Effector memory CD8-positive, alpha-beta T cell (primary cell): ENCODE results near the gene CEP112.

Experiments
- ATAC-seq: fragments of 150-1000 bp; cut with Tn5 transposase; replicated peaks from 2 replicates; pipeline ENCODE4 v1.10.0; 2021; ENCODE audit warnings: mild to moderate bottlenecking, moderate library complexity
- DNase-seq, 3 experiments: peaks; one replicate each; pipeline ENCODE4 v3.0.0; 2021
- H3K27ac Mint-ChIP-seq, 2 donors: one replicate each; pipeline ENCODE4 v1.8.0; 2022; ENCODE audit warnings: mild to moderate bottlenecking in 2 of 2, mixed read lengths in 2 of 2, moderate library complexity in 2 of 2
- H3K27me3 Mint-ChIP-seq, 2 donors: one replicate each; pipeline ENCODE4 v1.8.0; 2022; ENCODE audit warnings: mixed read lengths in 2 of 2
- H3K36me3 Mint-ChIP-seq: one replicate; pipeline ENCODE4 v1.8.0; 2022; ENCODE audit warnings: mild to moderate bottlenecking, moderate library complexity, mixed read lengths; ENCODE audit not compliant: insufficient read depth
- H3K4me1 Mint-ChIP-seq, 2 donors: one replicate each; pipeline ENCODE4 v1.8.0; 2022; ENCODE audit warnings: low read depth in 2 of 2, mixed read lengths in 2 of 2
- H3K4me3 Mint-ChIP-seq, 2 donors: one replicate each; pipeline ENCODE4 v1.8.0; 2022; ENCODE audit warnings: mild to moderate bottlenecking in 2 of 2, mixed read lengths in 2 of 2, moderate library complexity in 2 of 2
- H3K9me3 Mint-ChIP-seq, 2 donors: one replicate each; pipeline ENCODE4 v1.8.0; 2022; ENCODE audit warnings: mixed read lengths in 2 of 2
- total RNA-seq, 9 experiments: gene quantifications; one replicate each; lab custom pipeline; 2026; lab: John Stamatoyannopoulos, UW

The CEP112 gene
- 4.8 to 25.4 (median 7.5) reads per million in 9 experiments for total RNA-seq

- Mint-ChIP-seq H3K4me1 (peaks cover 4 to 14% of the 10 kb centered on the region in 2 donors), H3K4me3 (peak within 1 kb of the TSS; percentile 75 to 80), H3K36me3 (peaks cover 20% of the 10 kb centered on the region), H3K9me3 (no peaks in the 10 kb centered on the region), H3K27ac (peak within 1 kb of the TSS; percentile 93 to 97), H3K27me3 (no peaks in the 10 kb centered on the region)
- DNase-seq: peak; percentile 87 to 94 (median 91)
- peak; percentile 87 for ATAC-seq
These were observed at the start of gene CEP112 for GRCh38 chr17:66191593-66192377. CEP112 (minus strand) TSS chr17:66192133.

- Mint-ChIP-seq H3K4me3 (no peak overlapping the region), H3K36me3 (peaks cover 6% of the 10 kb centered on the region), H3K9me3 (no peaks in the 10 kb centered on the region), H3K4me1 (no peaks in the 10 kb centered on the region), H3K27me3 (no peaks in the 10 kb centered on the region), H3K27ac (no peak overlapping the region)
- no peak for DNase-seq
- ATAC-seq: no peak
These were observed 48.7 kb upstream of the CEP112 start for GRCh38 chr17:66240630-66241029.

GRCh38 chr17:66240013-66240412 is 48.1 kb upstream of the CEP112 start:
- Mint-ChIP-seq H3K27me3 (no peaks in the 10 kb centered on the region), H3K9me3 (no peaks in the 10 kb centered on the region), H3K36me3 (peaks cover 3% of the 10 kb centered on the region), H3K4me1 (no peaks in the 10 kb centered on the region), H3K27ac (no peak overlapping the region), H3K4me3 (no peak overlapping the region)
- DNase-seq (no peak), ATAC-seq (no peak)

GRCh38 chr17:66235377-66235994 is 43.6 kb upstream of the CEP112 start:
- Mint-ChIP-seq H3K27ac (no peak overlapping the region), H3K27me3 (peaks cover 0 to 4% of the 10 kb centered on the region in 2 donors), H3K4me3 (no peak overlapping the region), H3K4me1 (peaks cover 3 to 5% of the 10 kb centered on the region in 2 donors), H3K36me3 (no peaks in the 10 kb centered on the region), H3K9me3 (no peaks in the 10 kb centered on the region)
- no peak for ATAC-seq
- DNase-seq: no peak

GRCh38 chr17:66234611-66235010 is 42.7 kb upstream of the CEP112 start:
- Mint-ChIP-seq H3K27me3 (peaks cover 0 to 9% of the 10 kb centered on the region in 2 donors), H3K9me3 (no peaks in the 10 kb centered on the region), H3K4me1 (peaks cover 3 to 5% of the 10 kb centered on the region in 2 donors), H3K4me3 (no peak overlapping the region), H3K27ac (no peak overlapping the region), H3K36me3 (no peaks in the 10 kb centered on the region)
- ATAC-seq (no peak), DNase-seq (no peak)

- Mint-ChIP-seq H3K27ac (no peak overlapping the region), H3K36me3 (no peaks in the 10 kb centered on the region), H3K4me3 (no peak overlapping the region), H3K9me3 (no peaks in the 10 kb centered on the region), H3K4me1 (peaks cover 3 to 5% of the 10 kb centered on the region in 2 donors), H3K27me3 (peaks cover 0 to 9% of the 10 kb centered on the region in 2 donors)
- ATAC-seq (no peak), DNase-seq (no peak)
These were observed 41.3 kb upstream of the CEP112 start for GRCh38 chr17:66233023-66233753.

GRCh38 chr17:66230922-66231591 is 39.1 kb upstream of the CEP112 start:
- DNase-seq (no peak), ATAC-seq (no peak)
- Mint-ChIP-seq H3K27me3 (peaks cover 0 to 15% of the 10 kb centered on the region in 2 donors), H3K9me3 (no peaks in the 10 kb centered on the region), H3K4me3 (no peak overlapping the region), H3K4me1 (peaks cover 3 to 5% of the 10 kb centered on the region in 2 donors), H3K27ac (no peak overlapping the region), H3K36me3 (no peaks in the 10 kb centered on the region)

- Mint-ChIP-seq H3K27me3 (peaks cover 6 to 15% of the 10 kb centered on the region in 2 donors), H3K4me3 (no peak overlapping the region), H3K36me3 (no peaks in the 10 kb centered on the region), H3K4me1 (peaks cover 5% of the 10 kb centered on the region in 2 donors), H3K27ac (no peak overlapping the region), H3K9me3 (no peaks in the 10 kb centered on the region)
- DNase-seq (no peak), ATAC-seq (no peak)
These were observed 38.0 kb upstream of the CEP112 start for GRCh38 chr17:66229783-66230538.

- peaks cover 14 to 20% of the 10 kb centered on the region in 2 donors for H3K27me3 Mint-ChIP-seq
- no peaks in the 10 kb centered on the region for H3K9me3 Mint-ChIP-seq
- peaks cover 5% of the 10 kb centered on the region in 2 donors for H3K4me1 Mint-ChIP-seq
- no peak for ATAC-seq
- H3K27ac Mint-ChIP-seq: no peak within 1 kb of the TSS
- no peaks in the 10 kb centered on the region for H3K36me3 Mint-ChIP-seq
- no peak for DNase-seq
- no peak within 1 kb of the TSS for H3K4me3 Mint-ChIP-seq
These were observed 37.2 kb upstream of the CEP112 start, which contains the start of gene APOH for GRCh38 chr17:66228887-66229782. APOH (minus strand) TSS chr17:66229415; CDS start chr17:66229379, 36 bp downstream.

- no peak for DNase-seq
- H3K27ac Mint-ChIP-seq: no peak overlapping the region
- H3K9me3 Mint-ChIP-seq: no peaks in the 10 kb centered on the region
- no peaks in the 10 kb centered on the region for H3K36me3 Mint-ChIP-seq
- H3K4me1 Mint-ChIP-seq: peaks cover 0 to 1% of the 10 kb centered on the region in 2 donors
- H3K27me3 Mint-ChIP-seq: peaks cover 29 to 33% of the 10 kb centered on the region in 2 donors
- H3K4me3 Mint-ChIP-seq: no peak overlapping the region
- no peak for ATAC-seq
These were observed 35.5 kb upstream of the CEP112 start for GRCh38 chr17:66227212-66228045.

GRCh38 chr17:66222798-66223350 is 30.9 kb upstream of the CEP112 start:
- DNase-seq: no peak
- no peaks in the 10 kb centered on the region for H3K9me3 Mint-ChIP-seq
- peaks cover 0 to 4% of the 10 kb centered on the region in 2 donors for H3K4me1 Mint-ChIP-seq
- no peak for ATAC-seq
- H3K36me3 Mint-ChIP-seq: no peaks in the 10 kb centered on the region
- H3K27ac Mint-ChIP-seq: no peak overlapping the region
- peaks cover 40 to 43% of the 10 kb centered on the region in 2 donors for H3K27me3 Mint-ChIP-seq
- H3K4me3 Mint-ChIP-seq: no peak overlapping the region
